Mesenchymal stem cell (in vitro differentiated cells and primary cell): ENCODE measurements around the gene MGAT3.

Experiments
- DNase-seq: peaks from one replicate; pipeline ENCODE4 v3.0.0-alpha.2; 2013
- H2AFZ ChIP-seq: one replicate; pipeline ENCODE4 v1.6.1; 2013; ENCODE audit warnings: low read depth, mild to moderate bottlenecking, control low read depth, inconsistent platforms, low read length, moderate library complexity
- H2AK5ac ChIP-seq: 2 replicates; pipeline ENCODE4 v1.6.1; 2013; ENCODE audit warnings: low read length, moderate library complexity, mild to moderate bottlenecking, inconsistent platforms; ENCODE audit not compliant: severe bottlenecking
- H2BK120ac ChIP-seq: one replicate; pipeline ENCODE4 v1.6.1; 2013; ENCODE audit warnings: low read depth, mild to moderate bottlenecking, inconsistent platforms, low read length, moderate library complexity
- H2BK12ac ChIP-seq, 2 experiments: one replicate each; pipeline ENCODE4 v1.6.1; 2013; ENCODE audit warnings: inconsistent platforms in 2 of 2, low read length in 2 of 2, mild to moderate bottlenecking in 2 of 2, moderate library complexity in 2 of 2, control low read depth in 1 of 2
- H2BK15ac ChIP-seq: one replicate; pipeline ENCODE4 v1.6.1; 2013; ENCODE audit warnings: mild to moderate bottlenecking, low read depth, inconsistent platforms; ENCODE audit not compliant: poor library complexity, severe bottlenecking
- H2BK5ac ChIP-seq: 2 replicates; pipeline ENCODE4 v1.6.1; 2013; ENCODE audit warnings: low read depth, mild to moderate bottlenecking, low read length, control low read depth, inconsistent platforms; ENCODE audit not compliant: poor library complexity, severe bottlenecking
- H3K14ac ChIP-seq, 2 experiments: one replicate each; pipeline ENCODE4 v1.6.1; 2013; ENCODE audit warnings: inconsistent platforms in 2 of 2, low read length in 2 of 2, control low read depth in 1 of 2, mild to moderate bottlenecking in 1 of 2, moderate library complexity in 1 of 2
- H3K18ac ChIP-seq, 2 experiments: one replicate each; pipeline ENCODE4 v1.6.1; 2013; ENCODE audit warnings: inconsistent platforms in 2 of 2, low read length in 2 of 2, control low read depth in 1 of 2, low read depth in 1 of 2, mild to moderate bottlenecking in 1 of 2
- H3K23ac ChIP-seq, 2 experiments: one replicate each; pipeline ENCODE4 v1.6.1; 2013; ENCODE audit warnings: inconsistent platforms in 2 of 2, low read length in 2 of 2, mild to moderate bottlenecking in 2 of 2, moderate library complexity in 2 of 2, control low read depth in 1 of 2
- H3K27ac ChIP-seq: 2 replicates; pipeline ENCODE4 v1.5.1; 2013; ENCODE audit warnings: mild to moderate bottlenecking, moderate library complexity, low read length, control low read depth, inconsistent platforms; ENCODE audit not compliant: poor library complexity, severe bottlenecking
- H3K27me3 ChIP-seq, 2 experiments: 2 replicates each; pipeline versions ENCODE4 v1.6.1 to v1.7.0; 2013; ENCODE audit warnings: low read length in 2 of 2, mild to moderate bottlenecking in 2 of 2, moderate library complexity in 2 of 2, control low read depth in 1 of 2, inconsistent platforms in 1 of 2; ENCODE audit not compliant: control insufficient read depth in 1 of 2, insufficient read depth in 1 of 2
- H3K36me3 ChIP-seq, 2 experiments: 2 replicates each; pipeline versions ENCODE4 v1.6.1 to v1.7.0; 2013; ENCODE audit warnings: low read length in 2 of 2, control low read depth in 1 of 2, inconsistent platforms in 1 of 2, low read depth in 1 of 2, mild to moderate bottlenecking in 1 of 2; ENCODE audit not compliant: insufficient read depth in 2 of 2, control insufficient read depth in 1 of 2
- H3K4ac ChIP-seq, 2 experiments: one replicate each; pipeline ENCODE4 v1.6.1; 2013; ENCODE audit warnings: inconsistent platforms in 2 of 2, low read length in 2 of 2, mild to moderate bottlenecking in 2 of 2, moderate library complexity in 2 of 2, control low read depth in 1 of 2, low read depth in 1 of 2
- H3K4me1 ChIP-seq: 2 replicates; pipeline ENCODE4 v1.6.1; 2013; ENCODE audit warnings: low read depth, low read length, control low read depth; ENCODE audit not compliant: control insufficient read depth, insufficient read depth
- H3K4me2 ChIP-seq: 2 replicates; pipeline ENCODE4 v1.6.1; 2013; ENCODE audit warnings: low read length, mild to moderate bottlenecking, inconsistent platforms; ENCODE audit not compliant: poor library complexity, severe bottlenecking
- H3K4me3 ChIP-seq, 2 experiments: 2 replicates each; pipeline versions ENCODE4 v1.5.1 to v1.7.0; 2013; ENCODE audit warnings: low read length in 2 of 2, mild to moderate bottlenecking in 2 of 2, control low read depth in 1 of 2, low read depth in 1 of 2; ENCODE audit not compliant: insufficient read depth in 1 of 2
- H3K79me1 ChIP-seq: replicated peaks from 2 replicates; pipeline ENCODE4 v1.6.1; 2013; ENCODE audit warnings: mild to moderate bottlenecking, control low read depth, low read length, inconsistent platforms; ENCODE audit not compliant: poor library complexity, severe bottlenecking
- H3K9ac ChIP-seq: 2 replicates; pipeline ENCODE4 v1.7.0; 2013; ENCODE audit warnings: mild to moderate bottlenecking, low read length, moderate library complexity
- H3K9me3 ChIP-seq: 2 replicates; pipeline ENCODE4 v1.7.0; 2013; ENCODE audit warnings: mild to moderate bottlenecking, low read length; ENCODE audit not compliant: control insufficient read depth
- H4K8ac ChIP-seq: one replicate; pipeline ENCODE4 v1.6.1; 2013; ENCODE audit warnings: inconsistent platforms, mild to moderate bottlenecking, low read length, moderate library complexity
- H4K91ac ChIP-seq: one replicate; pipeline ENCODE4 v1.6.1; 2013; ENCODE audit warnings: mild to moderate bottlenecking, low read length, inconsistent platforms
- WGBS: methylation state at CpG from one replicate; pipeline ENCODE4 v1.1.7; 2013; ENCODE audit warnings: mixed read lengths; 5-methylcytosine and 5-hydroxymethylcytosine counted together

MGAT3 gene

DNA sequence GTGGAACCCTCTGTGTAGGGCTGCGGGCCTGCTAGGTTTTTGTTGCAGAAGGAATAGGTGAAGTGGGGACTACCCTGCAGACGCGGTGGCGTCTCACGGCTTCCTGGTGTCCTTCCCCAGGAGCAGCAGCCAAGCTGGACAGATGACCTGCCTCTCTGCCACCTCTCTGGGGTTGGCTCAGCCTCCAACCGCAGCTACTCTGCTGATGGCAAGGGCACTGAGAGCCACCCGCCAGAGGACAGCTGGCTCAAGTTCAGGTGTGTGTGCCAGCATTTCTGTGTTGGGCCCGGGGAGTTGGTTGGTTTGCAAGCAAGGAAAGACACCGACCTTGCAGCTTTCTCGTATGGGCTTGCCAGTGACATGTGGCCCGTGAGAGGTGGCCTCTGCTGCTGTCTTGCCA lies 41.9 kb upstream of the MGAT3 start:
- Histone ChIP-seq H2BK120ac (no peak overlapping the region), H3K4me3 (no peak overlapping the region), H4K91ac (no peak overlapping the region), H3K23ac (no peak overlapping the region), H3K36me3 (peaks cover 46 to 47% of the 10 kb centered on the region in 2 experiments), H3K4me2 (no peak overlapping the region), H2AFZ (no peak overlapping the region), H4K8ac (no peak overlapping the region), H3K9me3 (no peaks in the 10 kb centered on the region), H2BK15ac (no peak overlapping the region), H3K79me1 (peaks cover 20% of the 10 kb centered on the region), H3K4ac (no peak overlapping the region), H3K27ac (no peak overlapping the region), H2AK5ac (no peak overlapping the region), H3K4me1 (peaks cover 2% of the 10 kb centered on the region), H2BK5ac (no peak overlapping the region), H3K18ac (no peak overlapping the region), H3K9ac (no peak overlapping the region), H2BK12ac (no peak overlapping the region), H3K27me3 (no peaks in the 10 kb centered on the region), H3K14ac (no peak overlapping the region)
- 96% methylated on average over 11 of the region's 11 CpGs for WGBS
- no peak for DNase-seq

DNA sequence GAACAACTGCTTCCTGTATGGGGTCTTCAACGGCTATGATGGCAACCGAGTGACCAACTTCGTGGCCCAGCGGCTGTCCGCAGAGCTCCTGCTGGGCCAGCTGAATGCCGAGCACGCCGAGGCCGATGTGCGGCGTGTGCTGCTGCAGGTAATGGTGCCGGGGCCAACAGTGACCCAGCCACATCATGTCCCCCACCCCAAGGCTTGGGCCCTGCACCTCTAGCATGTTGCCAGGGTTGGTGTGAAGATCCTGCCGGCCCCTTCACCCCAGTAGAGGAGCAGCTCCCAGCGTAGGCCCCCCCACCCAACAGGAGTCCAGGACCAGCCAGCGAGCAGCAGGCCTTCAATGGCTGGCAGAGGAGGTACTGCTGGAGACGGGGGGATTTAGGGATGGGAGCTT lies 41.3 kb upstream of the MGAT3 start:
- H3K4ac ChIP-seq = no peak overlapping the region
- no peaks in the 10 kb centered on the region for H3K27me3 ChIP-seq
- no peak for DNase-seq
- no peaks in the 10 kb centered on the region for H3K9me3 ChIP-seq
- H2AFZ ChIP-seq = no peak overlapping the region
- WGBS = 97% methylated on average over 13 of the region's 16 CpGs
- no peak overlapping the region for H3K4me3 ChIP-seq
- H3K23ac ChIP-seq = no peak overlapping the region
- no peak overlapping the region for H3K4me2 ChIP-seq
- H3K79me1 ChIP-seq = peaks cover 20% of the 10 kb centered on the region
- H3K14ac ChIP-seq = no peak overlapping the region
- H2BK12ac ChIP-seq = peak overlapping the region in 1 of 2 experiments; percentile 18
- H2BK5ac ChIP-seq = no peak overlapping the region
- H2BK120ac ChIP-seq = no peak overlapping the region
- peaks cover 52 to 54% of the 10 kb centered on the region in 2 experiments for H3K36me3 ChIP-seq
- no peak overlapping the region for H2AK5ac ChIP-seq
- H4K91ac ChIP-seq = no peak overlapping the region
- H3K4me1 ChIP-seq = peaks cover 2% of the 10 kb centered on the region
- H3K18ac ChIP-seq = no peak overlapping the region
- no peak overlapping the region for H3K9ac ChIP-seq
- H2BK15ac ChIP-seq = no peak overlapping the region
- no peak overlapping the region for H4K8ac ChIP-seq
- H3K27ac ChIP-seq = no peak overlapping the region

DNA sequence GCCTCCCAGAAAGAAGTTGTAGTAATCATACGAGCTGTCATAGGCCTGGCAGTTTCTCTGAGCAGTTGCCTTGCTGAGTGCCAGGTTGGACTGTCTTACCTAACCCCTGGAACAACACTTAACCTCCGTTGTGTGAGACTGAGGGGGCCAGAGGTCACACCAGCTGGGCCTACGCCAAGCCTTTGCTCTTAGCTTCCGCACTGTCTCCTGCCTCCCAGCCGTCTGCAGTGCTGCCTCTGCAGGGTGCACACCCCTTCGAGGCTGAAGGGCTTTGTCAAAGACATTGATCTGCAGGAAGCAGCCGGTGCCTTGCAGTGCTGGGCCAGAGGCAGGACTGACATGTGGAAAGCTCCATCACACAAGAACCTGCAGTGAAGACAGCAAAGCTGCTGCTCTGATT lies 40.5 kb upstream of the MGAT3 start:
- Histone ChIP-seq H2BK5ac (no peak overlapping the region), H4K8ac (no peak overlapping the region), H3K4me3 (no peak overlapping the region), H3K79me1 (peaks cover 20% of the 10 kb centered on the region), H3K23ac (no peak overlapping the region), H2BK12ac (no peak overlapping the region), H3K9ac (no peak overlapping the region), H2BK15ac (no peak overlapping the region), H2AFZ (no peak overlapping the region), H3K14ac (no peak overlapping the region), H3K27ac (no peak overlapping the region), H2AK5ac (no peak overlapping the region), H3K4ac (no peak overlapping the region), H3K18ac (no peak overlapping the region), H3K9me3 (no peaks in the 10 kb centered on the region), H3K36me3 (peaks cover 60 to 61% of the 10 kb centered on the region in 2 experiments), H2BK120ac (no peak overlapping the region), H3K4me1 (peaks cover 2% of the 10 kb centered on the region), H3K4me2 (no peak overlapping the region), H3K27me3 (no peaks in the 10 kb centered on the region), H4K91ac (no peak overlapping the region)
- WGBS = 85% methylated on average over 7 of the region's 7 CpGs
- DNase-seq = no peak

DNA sequence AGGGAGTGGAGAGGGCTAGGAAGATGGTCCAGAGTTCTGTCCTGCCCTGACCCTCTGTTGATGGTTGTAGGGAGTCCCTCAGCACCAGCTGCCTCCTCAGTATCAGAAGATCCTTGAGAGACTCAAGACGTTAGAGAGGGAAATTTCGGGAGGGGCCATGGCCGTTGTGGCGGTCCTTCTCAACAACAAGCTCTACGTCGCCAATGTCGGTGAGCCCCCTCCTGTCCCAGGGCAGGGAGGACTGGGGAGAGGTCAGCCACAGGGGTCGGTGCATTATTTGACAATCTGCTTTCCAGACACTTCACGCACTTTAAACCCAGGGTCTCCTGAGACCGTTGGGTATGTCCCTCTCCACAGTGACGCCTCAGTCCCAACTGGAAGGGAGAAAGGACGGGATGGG lies 39.2 kb upstream of the MGAT3 start:
- H3K9me3 ChIP-seq = no peaks in the 10 kb centered on the region
- H3K4me2 ChIP-seq = no peak overlapping the region
- H3K9ac ChIP-seq = no peak overlapping the region
- no peak overlapping the region for H2BK120ac ChIP-seq
- H2BK5ac ChIP-seq = no peak overlapping the region
- H4K8ac ChIP-seq = no peak overlapping the region
- H3K18ac ChIP-seq = no peak overlapping the region
- H3K14ac ChIP-seq = no peak overlapping the region
- no peak overlapping the region for H2BK15ac ChIP-seq
- H2AFZ ChIP-seq = no peak overlapping the region
- no peak overlapping the region for H2BK12ac ChIP-seq
- H3K4me3 ChIP-seq = no peak overlapping the region
- no peak overlapping the region for H3K4ac ChIP-seq
- H4K91ac ChIP-seq = no peak overlapping the region
- no peak for DNase-seq
- no peak overlapping the region for H3K27ac ChIP-seq
- no peak overlapping the region for H2AK5ac ChIP-seq
- H3K36me3 ChIP-seq = peaks cover 70 to 72% of the 10 kb centered on the region in 2 experiments
- H3K27me3 ChIP-seq = no peaks in the 10 kb centered on the region
- 90% methylated on average over 12 of the region's 12 CpGs for WGBS
- peaks cover 18% of the 10 kb centered on the region for H3K79me1 ChIP-seq
- peaks cover 2% of the 10 kb centered on the region for H3K4me1 ChIP-seq
- H3K23ac ChIP-seq = no peak overlapping the region
